ENCODE measurements around the gene PRKAA2. TPM values are rescaled to one million over a fixed set of nuclear protein-coding genes. Genes with fewer than 3 reads are reported as not detected.
A peak's percentile ranks its signal among the peaks of the same experiment; 100 is the strongest.

The PRKAA2 gene
- total and polyA plus RNA-seq, 2 donors (not counting 3 experiments of a cell fraction or from before 2014, with no cell fraction given) = 0.32 to 1.2 TPM

DNA sequence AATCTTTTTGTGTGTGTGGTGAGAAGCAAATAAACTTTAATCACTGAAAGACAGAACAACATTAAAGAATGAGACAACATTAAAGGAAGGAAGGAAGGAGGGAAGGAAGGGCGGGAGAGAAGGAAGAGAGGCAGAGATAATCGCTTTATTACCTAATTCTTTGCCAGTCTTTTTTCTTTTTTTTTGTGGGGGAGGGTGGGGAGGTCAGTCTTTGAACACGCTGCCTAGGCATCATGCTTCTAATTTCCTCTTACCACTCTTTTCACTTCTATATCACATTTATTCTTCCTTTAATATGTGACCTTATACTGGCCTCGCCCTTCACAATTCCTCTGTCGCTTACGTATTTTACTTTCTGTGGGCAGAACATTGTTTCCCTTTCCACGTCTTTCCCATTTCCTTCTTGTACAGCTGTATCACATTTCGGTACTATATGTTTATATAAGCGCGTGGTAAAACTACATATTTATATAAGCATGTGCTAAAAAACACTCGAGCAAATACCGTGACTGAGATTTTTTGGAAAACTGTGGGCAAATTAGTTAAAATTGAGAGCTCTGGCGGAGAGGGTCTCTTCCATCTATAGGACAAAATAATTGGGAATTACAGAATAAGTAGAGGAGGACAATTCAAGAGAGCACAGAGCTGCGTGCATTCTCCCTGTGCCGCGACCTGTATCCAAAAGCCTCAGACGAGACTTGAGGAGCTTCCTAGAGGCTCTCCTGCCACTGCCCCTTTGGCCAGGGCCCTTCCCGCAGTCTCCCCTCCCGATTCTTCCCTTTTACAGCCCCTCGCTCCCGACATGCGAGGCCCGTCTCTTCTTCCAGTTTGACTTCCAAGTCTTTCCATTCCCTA, 823 bp upstream of the PRKAA2 start:
- POLR2A ChIA-PET = no interaction called here
- no peaks in the 10 kb centered on the region for H3K36me3 ChIP-seq (ENCODE audit: control insufficient read depth in 2 of 2, extremely low read depth in 1 of 2, insufficient read depth in 2 of 2, low read length in 2 of 2)

More for the DNA sequence above, 823 bp upstream of the PRKAA2 start:
- Histone ChIP-seq H3K9me1 (replicated peaks; ENCODE audit: control insufficient read depth, extremely low read depth, insufficient read depth, low read length) (no peaks in the 10 kb centered on the region), H3K27ac (ENCODE audit: insufficient read depth, low read depth, low read length) (peak overlapping the region; percentile 34), H3K4me1 (ENCODE audit: control insufficient read depth, extremely low read depth, insufficient read depth, low read length) (peaks cover 19% of the 10 kb centered on the region), H3K4me2 (ENCODE audit: insufficient read depth, low read length) (peak overlapping the region; percentile 99), H4K20me1 (replicated peaks; ENCODE audit: control insufficient read depth, extremely low read depth, insufficient read depth, low read length) (no peaks in the 10 kb centered on the region), H3K9ac (replicated peaks; ENCODE audit: extremely low read depth, insufficient read depth, low read length) (peak overlapping the region; percentile 73), H3K27me3 (ENCODE audit: control insufficient read depth in 2 of 2, insufficient read depth in 2 of 2, low read length in 2 of 2) (peaks cover 2 to 3% of the 10 kb centered on the region in 2 experiments), H2AFZ (ENCODE audit: low read depth, low read length) (peak overlapping the region; percentile 70), H3K9me3 (replicated peaks; ENCODE audit: control insufficient read depth, insufficient read depth, low read length) (no peaks in the 10 kb centered on the region), H3K4me3 (replicated peaks in 1 of 3; ENCODE audit: insufficient read depth in 1 of 3, low read depth in 1 of 3, low read length in 3 of 3) (peak overlapping the region; percentile 68 to 85 (median 78)), H3K79me2 (ENCODE audit: control insufficient read depth, insufficient read depth, low read length) (no peaks in the 10 kb centered on the region)
- CTCF ChIA-PET = interaction anchor here (0.8 to 1.5 kb wide), 6 partner anchors 9 to 65 kb away, joined by 3 read pairs; no protein-coding TSS in a partner anchor
- BruUV-seq (replicated peaks) = no TSS peak
- intact Hi-C loops (cut with micrococcal nuclease) = no loop called here
- TF ChIP-seq, protein P1, sequence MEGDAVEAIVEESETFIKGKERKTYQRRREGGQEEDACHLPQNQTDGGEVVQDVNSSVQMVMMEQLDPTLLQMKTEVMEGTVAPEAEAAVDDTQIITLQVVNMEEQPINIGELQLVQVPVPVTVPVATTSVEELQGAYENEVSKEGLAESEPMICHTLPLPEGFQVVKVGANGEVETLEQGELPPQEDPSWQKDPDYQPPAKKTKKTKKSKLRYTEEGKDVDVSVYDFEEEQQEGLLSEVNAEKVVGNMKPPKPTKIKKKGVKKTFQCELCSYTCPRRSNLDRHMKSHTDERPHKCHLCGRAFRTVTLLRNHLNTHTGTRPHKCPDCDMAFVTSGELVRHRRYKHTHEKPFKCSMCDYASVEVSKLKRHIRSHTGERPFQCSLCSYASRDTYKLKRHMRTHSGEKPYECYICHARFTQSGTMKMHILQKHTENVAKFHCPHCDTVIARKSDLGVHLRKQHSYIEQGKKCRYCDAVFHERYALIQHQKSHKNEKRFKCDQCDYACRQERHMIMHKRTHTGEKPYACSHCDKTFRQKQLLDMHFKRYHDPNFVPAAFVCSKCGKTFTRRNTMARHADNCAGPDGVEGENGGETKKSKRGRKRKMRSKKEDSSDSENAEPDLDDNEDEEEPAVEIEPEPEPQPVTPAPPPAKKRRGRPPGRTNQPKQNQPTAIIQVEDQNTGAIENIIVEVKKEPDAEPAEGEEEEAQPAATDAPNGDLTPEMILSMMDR (IDR thresholded peaks at IDR 0.05; ENCODE audit: extremely low read depth in 1 of 2, insufficient read depth in 1 of 2, low read depth in 1 of 2, low read length in 2 of 2) = no peak
- TF ChIP-seq EZH2 (IDR thresholded peaks at IDR 0.05; ENCODE audit: borderline replicate concordance, low read depth, low read length, severe bottlenecking) (peak; percentile 26), POLR2A (IDR thresholded peaks at IDR 0.05; ENCODE audit: low read depth, low read length) (no peak), JUN (IDR thresholded peaks at IDR 0.05; ENCODE audit: borderline replicate concordance, insufficient read depth, insufficient read length, low read depth) (no peak)
- TF ChIP-seq, protein P2, sequence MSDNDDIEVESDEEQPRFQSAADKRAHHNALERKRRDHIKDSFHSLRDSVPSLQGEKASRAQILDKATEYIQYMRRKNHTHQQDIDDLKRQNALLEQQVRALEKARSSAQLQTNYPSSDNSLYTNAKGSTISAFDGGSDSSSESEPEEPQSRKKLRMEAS (IDR thresholded peaks at IDR 0.05; ENCODE audit: insufficient read depth, insufficient read length) = no peak
- peak; percentile 55 for FAIRE-seq
- dilution Hi-C loops (cut with MboI; ENCODE audit: extremely low pct_ligation_motif_present, low sequenced_read_pairs) = no loop called here
- peak; percentile 66 for DNase-seq (ENCODE audit: low read depth, low spot score)
